Lower leg skin (tissue), 4 donors: Measurements from ENCODE around the gene ATP9A. TPM values are rescaled to one million over a fixed set of nuclear protein-coding genes. Genes with fewer than 3 reads are reported as not detected.

Experiments
- DNase-seq, 2 donors: peaks; one replicate each; pipeline ENCODE4 v3.0.0-alpha.2; 2019; ENCODE audit warnings: low spot score in 2 of 2
- H3K4me3 ChIP-seq: fragments of 200-600 bp; sonication (generic); 2 replicates; pipeline ENCODE4 v1.5.1; 2017; ENCODE audit warnings: mild to moderate bottlenecking, low read depth; ENCODE audit not compliant: poor library complexity, severe bottlenecking
- CTCF ChIP-seq, 3 donors: fragments of 450-650 bp; IDR thresholded peaks; one replicate each; pipeline ENCODE4 v1.5.1; 2016; ENCODE audit warnings: antibody characterized with exemption in 3 of 3, mild to moderate bottlenecking in 3 of 3, moderate library complexity in 2 of 3
- POLR2A ChIP-seq, 2 donors: fragments of 450-650 bp; IDR thresholded peaks; one replicate each; pipeline ENCODE4 v1.6.1; 2016 to 2017; ENCODE audit warnings: antibody characterized with exemption in 2 of 2, mild to moderate bottlenecking in 1 of 2, moderate library complexity in 1 of 2
- WGBS, 2 donors: methylation state at CpG; one replicate each; pipeline ENCODE4 v1.1.5; 2018; 5-methylcytosine and 5-hydroxymethylcytosine counted together
- intact Hi-C: fragments of 100-400 bp; cut with DNase I; formaldehyde crosslinking; loops from one replicate; pipeline ENCODE4 v1.15.0; 2023; ENCODE audit warnings: low total_unique reads
- total RNA-seq, 4 donors: library from RNA; depleted of rRNA; stranded (reverse); fragments of >200 nt; gene quantifications; one replicate each; pipeline ENCODE4 v1.1.0, GENCODE V29; 2016

Gene ATP9A
- total RNA-seq, 4 donors from 2014 or later = 14.1 to 23.6 (median 16.1) TPM

GRCh38 chr20:51609251-51609650, 158.9 kb downstream of the ATP9A start:
- no peak overlapping the region for H3K4me3 ChIP-seq
- intact Hi-C loops = loop anchor here (10.0 kb wide), 1 partner anchor 614 kb away; no protein-coding TSS in a partner anchor
- TF ChIP-seq POLR2A (IDR thresholded peaks at IDR 0.05) = no peak
- no peak for TF ChIP-seq CTCF (IDR thresholded peaks at IDR 0.05)
- WGBS, 2 donors = 95 to 97% methylated on average over 9 of the region's 9 CpGs
- no peak for DNase-seq

DNA sequence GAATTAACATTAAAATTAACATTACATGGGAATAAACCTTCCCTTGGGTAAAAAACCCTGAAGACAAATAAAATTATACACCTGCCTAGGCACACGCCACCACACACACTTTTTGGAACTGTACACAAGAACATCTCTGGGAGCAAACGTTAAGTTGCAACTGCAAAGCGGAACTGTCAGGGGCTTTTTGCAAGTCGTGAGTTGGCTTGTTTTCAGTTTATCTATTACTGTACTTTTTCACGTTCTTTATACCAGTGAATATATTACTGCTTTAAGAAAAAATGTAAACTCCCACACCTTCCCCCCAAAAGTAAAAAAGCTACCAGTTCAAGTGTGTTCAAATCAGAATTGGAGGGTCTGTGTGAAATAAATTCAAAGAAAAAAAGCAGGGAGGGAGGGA, 160.1 kb downstream of the ATP9A start:
- 83 to 86% methylated on average over 5 of the region's 5 CpGs for WGBS, 2 donors
- intact Hi-C loops = loop anchor here (10.0 kb wide), 1 partner anchor 613 kb away; no protein-coding TSS in a partner anchor
- no peak for DNase-seq
- H3K4me3 ChIP-seq = no peak overlapping the region
- TF ChIP-seq CTCF (IDR thresholded peaks at IDR 0.05) (no peak), POLR2A (IDR thresholded peaks at IDR 0.05) (no peak)

DNA sequence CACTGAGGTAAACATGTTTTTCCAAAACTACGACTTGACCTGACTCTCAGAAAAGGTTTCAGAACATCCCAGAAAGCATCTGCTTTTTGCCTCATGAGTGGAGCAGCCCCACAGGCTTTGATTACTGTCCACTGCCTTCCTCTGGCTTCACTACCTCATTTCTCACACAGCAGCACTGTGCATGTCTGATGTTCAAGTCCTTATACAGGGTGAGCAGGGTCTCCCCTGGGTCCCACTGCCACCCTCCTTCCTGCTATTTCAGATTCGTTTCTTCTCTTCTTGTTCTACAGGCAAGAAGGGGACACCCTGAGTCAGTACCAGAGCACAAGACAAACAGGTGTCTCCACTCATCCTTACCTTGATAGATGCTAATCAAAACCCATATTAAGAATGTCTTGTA, 161.0 kb downstream of the ATP9A start:
- no peak overlapping the region for H3K4me3 ChIP-seq
- no peak for DNase-seq
- 69 to 80% methylated on average over 2 of the region's 2 CpGs for WGBS, 2 donors
- intact Hi-C loops = loop anchor here (10.0 kb wide), 1 partner anchor 612 kb away; no protein-coding TSS in a partner anchor
- TF ChIP-seq POLR2A (IDR thresholded peaks at IDR 0.05) = no peak
- no peak for TF ChIP-seq CTCF (IDR thresholded peaks at IDR 0.05)

GRCh38 chr20:51604851-51605250, 163.3 kb downstream of the ATP9A start:
- no peak overlapping the region for H3K4me3 ChIP-seq
- DNase-seq = no peak
- 95 to 96% methylated on average over 14 of the region's 14 CpGs for whole genome bisulfite sequencing, 2 donors
- intact Hi-C loops = loop anchor here (10.0 kb wide), 1 partner anchor 610 kb away; no protein-coding TSS in a partner anchor
- no peak for TF ChIP-seq CTCF (IDR thresholded peaks at IDR 0.05)
- TF ChIP-seq POLR2A (IDR thresholded peaks at IDR 0.05) = no peak

DNA sequence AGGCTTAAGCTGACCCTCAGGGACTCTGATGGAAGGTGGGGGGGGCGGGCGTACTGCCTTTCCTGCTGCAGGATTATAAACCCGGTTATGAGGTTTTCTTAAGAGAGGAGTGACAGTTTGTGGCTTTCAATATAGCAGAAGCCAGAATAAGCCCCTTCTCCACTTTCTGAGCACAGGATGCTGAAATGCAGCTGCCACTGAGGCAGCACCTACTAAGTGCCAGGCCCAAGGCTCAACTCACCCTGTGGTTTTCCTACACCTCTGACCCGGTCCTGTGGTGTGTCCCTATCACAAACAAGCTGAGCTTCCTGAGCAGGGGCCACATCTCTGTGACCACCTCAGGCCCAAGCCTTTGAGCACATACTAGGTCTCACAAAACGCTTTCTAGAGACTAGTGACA, 166.1 kb downstream of the ATP9A start:
- no peak overlapping the region for H3K4me3 ChIP-seq
- 86 to 89% methylated on average over 5 of the region's 5 CpGs for WGBS, 2 donors
- TF ChIP-seq POLR2A (IDR thresholded peaks at IDR 0.05) (no peak), CTCF (IDR thresholded peaks at IDR 0.05) (no peak)
- intact Hi-C loops = loop anchor here (10.0 kb wide), 1 partner anchor 607 kb away; no protein-coding TSS in a partner anchor
- DNase-seq = no peak

- intact Hi-C loops = loop anchor here (10.0 kb wide), 1 partner anchor 606 kb away; no protein-coding TSS in a partner anchor
- DNase-seq = no peak
- H3K4me3 ChIP-seq = no peak overlapping the region
- TF ChIP-seq CTCF (IDR thresholded peaks at IDR 0.05) (no peak), POLR2A (IDR thresholded peaks at IDR 0.05) (no peak)
- WGBS, 2 donors = 87 to 89% methylated on average over 14 of the region's 14 CpGs
Measured at GRCh38 chr20:51600950-51601349, 167.2 kb downstream of the ATP9A start.
